Medulla oblongata (tissue), 1 donor: Measurements from ENCODE around the gene CEP72.
"Not testable (repeated sequence)": the region's sequence is repeated elsewhere in the genome, so short reads cannot be mapped to it uniquely, and the experiment has no call there.

Experiments
- DNase-seq: peaks from one replicate; pipeline ENCODE4 v3.0.0-alpha.2; 2015; ENCODE audit errors: extremely low spot score

The CEP72 gene

DNA sequence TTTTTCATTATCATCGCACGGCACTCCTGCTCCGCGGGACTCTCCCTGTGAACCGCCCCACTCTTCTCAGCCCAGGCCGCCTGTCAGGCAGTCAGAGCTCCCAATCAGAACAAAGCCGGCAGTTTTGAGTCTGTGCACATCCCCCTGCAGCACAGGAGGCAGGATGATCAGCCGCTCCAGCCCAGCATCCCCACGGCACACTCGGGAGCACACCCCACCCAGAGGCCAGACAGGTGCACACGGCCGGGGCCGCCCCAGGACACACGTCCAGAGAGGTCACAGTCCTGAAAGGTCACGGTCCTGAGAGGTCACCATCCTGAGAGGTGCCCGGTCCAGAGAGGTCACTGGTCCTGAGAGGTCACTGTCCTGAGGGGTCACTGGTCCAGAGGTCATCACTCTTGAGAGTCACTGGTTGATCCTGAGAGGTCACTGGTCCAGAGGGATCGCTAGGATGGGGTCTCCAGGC is 72.6 kb downstream of the CEP72 start:
- DNase-seq = no peak

DNA sequence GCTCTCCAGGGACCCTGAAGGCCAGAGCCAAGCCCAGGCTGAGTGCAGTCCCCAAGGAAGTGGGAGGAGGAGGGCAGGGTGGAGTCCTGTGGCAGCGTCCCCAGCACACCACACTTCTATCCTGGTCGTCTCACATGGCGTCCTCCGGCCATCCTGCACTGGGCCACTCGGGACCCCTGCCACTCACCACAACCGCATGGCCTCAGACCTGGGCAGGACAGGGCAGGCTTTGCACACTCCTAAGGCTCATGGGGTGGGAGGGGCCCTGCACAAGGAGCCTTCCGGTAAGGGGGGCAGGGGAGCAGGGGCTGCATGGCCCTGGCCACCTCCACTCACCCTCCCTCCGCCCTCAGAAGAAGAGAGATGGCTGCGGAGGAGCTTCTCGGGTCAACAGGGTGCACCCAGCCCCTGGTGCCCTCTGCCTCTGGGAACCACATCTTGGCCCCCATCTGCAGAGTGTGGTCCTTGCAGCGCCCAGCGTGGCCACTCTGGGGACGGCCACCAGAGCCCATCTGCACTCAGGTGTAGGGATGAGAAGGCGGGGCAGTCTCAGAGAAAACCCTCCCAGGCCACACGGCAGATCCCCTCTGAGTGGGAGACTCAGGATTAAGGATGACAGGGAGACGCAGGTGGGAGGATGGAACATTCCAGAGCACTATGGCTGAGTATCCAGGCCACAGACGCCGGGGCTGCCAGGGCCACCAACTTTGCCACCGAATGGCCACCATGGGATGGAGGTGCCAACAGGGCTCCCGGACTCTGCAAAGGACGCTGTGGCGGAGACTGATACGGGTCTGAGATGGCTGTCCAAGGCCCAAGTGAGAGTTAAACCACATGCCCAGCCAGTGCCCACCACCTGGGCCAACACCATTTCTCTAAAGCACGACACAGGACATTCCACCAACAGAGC is 73.4 kb downstream of the CEP72 start:
- no peak for DNase-seq

DNA sequence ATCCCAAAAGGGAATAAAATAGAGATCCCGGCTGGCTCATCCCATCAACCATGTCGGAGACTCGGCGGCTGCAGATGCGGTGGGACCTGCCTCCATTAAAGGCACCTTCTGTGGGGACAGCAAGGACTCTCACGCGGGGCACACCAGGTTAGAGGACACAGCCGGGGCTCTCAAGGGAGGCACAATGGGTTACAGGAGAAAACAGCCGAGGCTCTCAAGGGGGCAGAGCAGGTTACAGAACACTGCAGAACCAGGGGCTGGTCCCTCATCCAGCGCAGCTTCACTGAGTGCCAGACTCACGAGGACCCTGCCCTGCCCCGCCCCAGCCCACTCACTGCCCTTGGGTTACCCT is 74.0 kb downstream of the CEP72 start:
- not testable (repeated sequence) for DNase-seq

DNA sequence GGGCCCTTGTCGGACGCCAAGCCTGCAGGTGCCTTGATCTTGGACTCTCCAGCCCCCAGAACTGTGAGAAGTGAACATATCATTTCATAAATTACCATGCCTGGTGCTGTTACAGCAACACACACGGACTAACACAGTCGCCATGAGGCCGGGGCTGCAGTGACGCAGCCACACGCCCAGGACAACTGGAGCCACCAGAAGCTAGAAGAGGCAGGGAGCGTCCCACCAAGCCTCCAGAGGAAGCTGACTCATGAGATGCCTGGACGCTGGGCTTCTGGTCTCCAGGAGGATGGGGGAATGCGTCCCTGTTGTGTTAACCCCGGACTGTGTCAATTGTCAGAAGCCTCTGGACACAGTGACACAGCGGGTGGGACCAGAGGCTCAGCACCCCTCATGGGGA is 74.8 kb downstream of the CEP72 start:
- not testable (repeated sequence) for DNase-seq

DNA sequence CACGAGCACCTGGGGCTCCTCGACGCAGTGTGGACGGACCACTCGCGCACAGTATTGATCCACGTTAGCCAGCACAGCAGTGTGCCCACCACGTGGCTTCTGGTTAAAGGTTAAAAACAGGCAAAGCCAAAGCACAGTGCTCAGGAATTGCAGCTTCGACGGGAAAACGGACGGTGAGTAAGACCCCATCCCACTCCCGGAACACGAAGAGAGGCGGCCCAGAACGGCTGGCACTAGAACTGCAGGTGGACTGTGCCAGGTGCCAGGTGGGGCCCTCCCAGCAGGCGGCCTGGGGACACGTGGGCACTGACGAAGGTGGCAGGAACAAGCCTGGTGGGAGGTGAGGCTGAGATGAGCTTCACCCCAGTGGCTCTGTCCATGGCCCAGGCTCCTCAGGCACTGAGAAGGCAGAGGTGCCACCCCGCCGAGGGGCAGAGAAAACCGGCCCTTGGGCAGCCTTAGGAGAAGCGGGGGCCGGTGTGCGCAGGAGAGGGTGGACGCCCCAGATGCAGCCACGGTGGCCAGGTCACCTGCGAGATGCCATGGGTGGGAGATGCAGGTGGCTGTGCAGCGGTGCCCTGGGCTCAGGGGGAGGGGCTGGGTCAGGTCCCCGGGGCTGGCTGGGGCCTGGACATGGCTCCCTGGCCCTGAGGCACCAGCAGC is 76.3 kb downstream of the CEP72 start:
- not testable (repeated sequence) for DNase-seq

DNA sequence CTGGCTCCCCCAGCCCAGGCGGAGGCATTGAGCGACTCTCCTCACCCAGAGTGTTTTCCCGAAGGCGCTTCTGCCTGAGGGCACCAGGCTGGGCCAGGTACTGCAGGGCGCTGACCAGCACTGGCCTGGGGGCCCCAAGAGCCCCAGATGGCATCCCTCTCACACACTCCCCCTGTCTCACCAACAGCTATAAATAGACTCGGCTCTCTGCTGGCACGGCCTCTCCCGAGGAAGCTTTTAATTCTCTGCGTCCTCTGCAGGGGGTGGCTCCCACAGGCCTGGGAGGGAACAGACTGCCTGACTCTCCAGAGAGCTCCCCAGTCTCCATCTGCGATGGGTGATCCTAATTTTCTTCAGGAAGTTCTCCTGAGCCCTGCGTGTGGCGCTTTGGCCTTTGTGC is 78.2 kb downstream of the CEP72 start:
- DNase-seq = not testable (repeated sequence)

DNA sequence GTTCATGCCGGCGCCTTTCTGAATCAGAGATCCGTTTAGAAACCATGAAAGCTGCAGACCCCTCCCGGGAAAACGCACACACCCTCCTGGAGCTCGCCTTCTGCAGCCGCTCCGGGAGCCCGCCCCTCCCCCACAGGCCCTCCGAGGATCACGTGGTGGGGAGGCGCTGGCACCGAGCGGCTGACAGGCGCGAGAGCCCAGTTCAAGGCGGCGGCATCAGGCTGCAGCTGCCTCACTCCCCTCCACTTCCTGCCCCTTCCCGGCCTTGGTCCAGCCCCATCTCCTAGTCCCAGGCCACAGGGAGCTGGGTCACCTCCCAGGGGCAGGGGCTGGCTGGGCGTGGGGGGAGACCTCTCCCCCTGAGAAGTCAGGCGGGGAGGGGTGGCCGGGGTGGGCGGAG is 78.9 kb downstream of the CEP72 start:
- not testable (repeated sequence) for DNase-seq

DNA sequence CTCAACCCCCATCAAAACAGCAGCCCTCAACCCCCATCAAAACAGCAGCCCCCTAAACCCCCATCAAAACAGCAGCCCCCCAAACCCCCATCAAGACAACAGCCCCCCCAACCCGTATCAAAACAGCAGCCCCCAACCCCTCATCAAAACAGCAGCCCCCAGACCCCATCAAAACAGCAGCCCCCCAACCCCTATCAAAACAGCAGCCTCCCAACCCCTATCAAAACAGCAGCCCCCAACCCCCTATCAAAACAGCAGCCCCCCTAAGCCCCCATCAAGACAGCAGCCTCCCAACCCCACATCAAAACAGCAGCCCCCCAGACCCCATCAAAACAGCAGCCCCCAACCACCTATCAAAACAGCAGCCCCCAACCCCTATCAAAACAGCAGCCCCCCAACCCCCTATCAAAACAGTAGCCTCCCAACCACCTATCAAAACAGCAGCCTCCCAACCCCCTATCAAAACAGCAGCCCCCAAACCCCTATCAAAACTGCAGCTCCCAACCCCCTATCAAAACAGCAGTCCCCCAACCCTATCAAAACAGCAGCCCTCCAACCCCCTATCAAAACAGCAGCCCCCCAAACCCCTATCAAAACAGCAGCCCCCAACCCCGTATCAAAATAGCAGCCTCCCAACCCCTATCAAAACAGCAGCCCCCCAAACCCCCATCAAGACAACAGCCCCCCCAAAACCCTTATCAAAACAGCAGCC is 79.8 kb downstream of the CEP72 start:
- DNase-seq = no peak

DNA sequence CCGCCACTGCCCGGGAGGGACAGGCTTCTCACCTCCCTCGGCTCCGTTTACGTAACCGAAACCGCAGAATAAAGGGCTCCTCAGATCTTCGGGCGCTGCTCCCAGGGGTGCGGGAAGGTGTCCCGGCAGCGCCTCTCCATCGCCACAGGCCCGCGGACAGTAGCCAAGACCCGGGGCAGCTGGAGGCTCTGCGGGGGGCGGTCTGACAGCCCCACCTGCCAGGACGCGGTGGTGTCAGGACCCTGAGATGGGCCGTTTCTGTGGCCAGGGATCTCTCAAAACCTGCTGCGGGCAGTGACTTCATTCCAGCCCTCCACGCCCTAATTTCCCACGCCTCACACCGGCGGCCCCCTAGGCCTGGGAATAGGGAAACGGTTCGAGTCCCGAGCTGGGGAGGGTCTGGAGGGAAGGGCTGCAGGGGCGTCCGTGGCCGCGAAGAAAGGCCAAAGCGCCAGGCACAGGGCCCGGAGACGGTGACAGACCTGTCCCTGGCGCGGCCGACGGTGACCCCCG is 80.4 kb downstream of the CEP72 start:
- not testable (repeated sequence) for DNase-seq

DNA sequence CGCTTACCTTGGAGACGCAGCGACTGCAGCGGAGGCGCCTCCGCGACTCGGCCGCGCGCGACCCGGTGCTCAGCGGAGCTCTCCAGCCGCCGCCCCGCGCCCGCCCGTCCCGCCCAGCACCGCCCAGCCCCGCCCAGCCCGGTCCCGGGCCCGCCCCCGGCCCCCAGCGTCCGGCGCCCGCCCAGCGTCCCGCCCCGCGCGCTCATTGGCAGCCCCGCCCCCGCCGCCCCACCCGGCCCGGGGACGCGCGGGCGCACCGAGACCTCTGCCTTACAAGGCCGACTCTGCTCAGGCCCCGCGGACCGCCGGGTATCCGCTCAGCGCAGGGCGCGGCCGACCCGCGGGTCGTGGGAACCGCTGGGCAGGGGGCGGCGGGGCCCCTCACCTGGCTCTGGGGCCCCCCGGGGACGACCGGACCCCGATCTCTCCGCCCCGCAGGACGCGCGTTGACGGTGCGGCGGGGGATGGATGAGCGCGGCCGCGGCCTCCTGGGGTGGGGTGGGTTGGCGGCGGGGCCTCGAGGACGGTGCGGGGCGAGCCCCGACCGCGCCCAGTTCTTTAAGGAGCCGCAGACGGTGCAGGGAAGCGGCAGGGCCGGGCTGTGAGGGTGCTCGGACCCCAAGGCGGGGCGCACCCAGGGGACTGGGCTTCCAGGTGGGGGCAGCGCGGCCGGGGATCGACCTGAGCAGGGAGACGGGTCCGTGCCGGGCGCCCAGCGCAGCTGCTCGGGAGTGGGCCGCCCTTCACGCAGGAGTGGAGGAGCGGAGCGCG is 81.3 kb downstream of the CEP72 start, which contains the start of gene TPPP:
Gene TPPP, minus strand, starts transcription at position 82 of the 771 bp plus-strand sequence. CDS start 15,292 bp downstream, outside the sequence.
- peak; percentile 94 for DNase-seq

DNA sequence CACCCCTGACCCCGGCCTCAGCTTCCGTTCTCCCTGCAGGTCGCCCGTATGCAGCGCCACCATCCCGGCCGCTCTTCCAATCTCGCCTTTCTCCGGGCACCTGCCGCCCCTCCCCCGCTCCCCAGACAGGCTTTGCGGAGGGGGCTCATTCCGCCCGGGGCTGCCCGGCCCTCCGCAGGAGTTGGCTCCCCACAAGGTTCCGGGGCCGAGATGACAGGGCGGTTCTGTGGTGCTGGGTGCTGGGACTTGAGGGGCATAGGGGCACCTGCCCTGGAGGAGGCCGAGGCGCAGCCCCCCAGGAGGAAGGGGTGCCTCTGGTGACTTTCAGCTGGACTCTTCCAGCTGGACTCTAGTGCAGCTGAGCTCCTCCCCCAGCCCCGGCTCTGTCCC is 81.9 kb downstream of the CEP72 start:
- DNase-seq = not testable (repeated sequence)

DNA sequence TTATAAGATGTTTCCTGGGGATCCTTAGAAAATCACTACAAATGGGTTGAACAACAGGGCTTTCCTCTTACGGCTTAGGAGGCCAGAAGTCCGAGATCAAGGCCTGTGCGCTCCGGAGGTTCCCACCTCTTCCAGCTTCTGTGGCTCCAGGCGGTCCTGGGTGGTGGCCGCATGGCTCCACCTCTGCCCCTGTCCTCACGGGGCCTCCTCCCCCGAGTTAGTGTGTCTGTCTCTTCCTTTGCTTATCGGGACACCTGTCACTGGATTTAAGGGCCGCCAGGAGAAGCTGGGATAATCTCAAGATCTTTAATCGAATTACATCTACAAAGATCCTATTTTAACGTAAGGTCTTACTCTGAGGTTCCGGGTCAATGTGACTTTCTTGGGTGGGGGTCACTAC is 83.3 kb downstream of the CEP72 start:
- not testable (repeated sequence) for DNase-seq

DNA sequence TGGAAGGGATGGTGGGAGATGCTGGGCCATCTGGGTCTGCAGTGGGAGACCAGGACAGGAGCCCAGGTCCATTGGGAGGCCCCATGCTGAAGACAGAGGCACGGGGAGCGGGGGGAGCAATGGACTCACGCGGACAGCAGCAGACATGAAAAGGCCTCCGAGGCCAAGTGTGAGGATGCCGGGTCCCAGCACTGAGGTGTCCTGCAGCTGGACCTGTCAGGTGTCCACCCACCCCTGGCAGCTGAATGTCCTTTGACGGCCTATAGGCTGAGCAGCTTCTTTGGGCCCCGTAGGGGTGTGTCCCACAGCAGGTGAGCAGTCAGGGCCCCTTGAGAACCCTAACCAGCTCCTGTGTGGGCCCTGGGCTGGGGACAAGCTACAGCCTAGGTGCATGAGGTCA is 84.1 kb downstream of the CEP72 start:
- not testable (repeated sequence) for DNase-seq

DNA sequence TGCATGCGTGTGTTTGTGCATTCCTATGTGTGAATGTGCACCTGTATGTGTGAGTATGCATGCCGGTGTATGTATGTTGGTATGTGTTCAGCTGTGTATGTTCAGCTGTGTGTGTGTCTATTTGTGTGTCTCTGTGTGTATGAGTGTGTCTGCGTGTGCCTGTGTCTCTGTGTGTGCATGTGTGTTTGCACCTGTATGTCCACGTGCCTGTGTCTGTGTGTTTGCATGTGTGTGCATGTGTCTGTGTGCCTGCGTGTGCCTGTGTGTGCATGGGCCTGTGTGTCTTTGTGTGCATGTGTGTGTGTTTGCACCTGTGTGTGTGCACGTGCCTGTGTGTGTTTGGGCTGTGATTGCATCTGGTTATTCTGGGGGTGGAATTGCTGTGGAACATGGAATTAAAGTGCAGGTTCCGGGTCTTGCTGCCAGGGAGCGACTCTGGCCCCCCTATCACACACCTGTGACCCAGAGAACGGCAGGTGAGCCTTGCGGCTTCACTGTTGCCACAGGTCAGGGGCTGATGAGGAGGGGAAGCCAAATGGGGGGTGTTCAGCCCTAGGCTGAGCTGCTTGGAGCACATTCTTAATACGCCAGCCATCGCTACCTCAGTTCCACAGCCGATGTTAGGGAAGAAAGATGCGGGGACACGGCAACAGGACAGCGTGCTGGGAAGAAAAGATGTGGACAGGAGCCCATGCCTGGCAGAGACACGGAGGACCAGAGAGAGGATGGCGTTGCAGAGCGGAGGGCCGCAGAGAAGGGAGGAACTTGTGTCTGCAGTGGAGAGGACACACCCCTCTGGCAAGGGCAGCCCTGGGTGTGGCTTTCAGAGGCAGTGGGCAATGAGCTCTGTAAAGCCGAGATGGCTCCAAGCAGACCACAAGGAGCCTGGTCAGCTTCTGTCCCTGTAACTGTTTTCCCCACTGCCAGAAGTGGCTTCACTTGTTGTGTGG is 84.9 kb downstream of the CEP72 start:
- DNase-seq = not testable (repeated sequence)
